Measurements from ENCODE around the gene ST7.

The ST7 gene

DNA sequence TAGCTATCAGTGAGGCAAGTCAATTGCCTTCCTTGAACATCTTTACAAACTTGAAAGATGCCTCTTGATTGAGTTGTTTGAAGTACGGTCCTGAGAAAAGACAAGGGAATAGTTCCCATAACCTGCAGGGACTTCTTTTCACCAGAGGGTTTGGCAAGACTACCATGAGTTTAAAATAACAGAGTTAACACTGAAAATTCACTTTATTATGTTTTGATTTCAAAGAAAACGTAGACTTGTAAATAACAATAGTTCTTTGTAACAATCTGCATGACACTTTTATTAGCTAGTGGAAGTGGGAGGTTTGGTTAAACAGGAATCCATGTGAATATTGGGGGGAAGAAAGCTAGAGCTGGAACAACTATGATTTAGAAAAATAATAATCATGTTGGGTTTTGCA is 320.0 kb downstream of the ST7 start:
- TF ChIP-seq CTCF (IDR thresholded peaks at IDR 0.05; ENCODE audit: low read depth, low read length), result no peak
- no peak overlapping the region for H3K4me3 ChIP-seq (ENCODE audit: low read depth, low read length)

DNA sequence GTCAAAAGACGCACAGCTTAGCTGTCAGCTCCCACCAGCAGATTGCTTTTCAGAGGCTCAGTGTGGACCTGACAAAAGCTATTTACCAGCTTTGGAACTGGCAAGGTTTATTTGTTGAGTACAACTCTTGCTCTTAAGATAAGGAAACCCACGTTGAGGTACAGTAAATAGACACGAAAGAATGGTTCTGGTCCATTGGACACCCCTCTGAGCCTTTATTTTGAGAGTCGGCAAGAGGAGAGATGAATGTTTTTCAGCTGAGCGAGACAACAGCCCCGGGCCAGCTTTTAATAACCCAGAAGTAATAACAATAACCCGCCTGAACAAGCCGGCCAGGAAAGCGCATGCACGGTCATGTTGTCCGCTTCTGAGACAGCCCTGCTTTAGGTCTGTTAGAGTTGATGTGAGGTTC is 320.5 kb downstream of the ST7 start:
- TF ChIP-seq CTCF (IDR thresholded peaks at IDR 0.05; ENCODE audit: low read depth, low read length), result no peak

DNA sequence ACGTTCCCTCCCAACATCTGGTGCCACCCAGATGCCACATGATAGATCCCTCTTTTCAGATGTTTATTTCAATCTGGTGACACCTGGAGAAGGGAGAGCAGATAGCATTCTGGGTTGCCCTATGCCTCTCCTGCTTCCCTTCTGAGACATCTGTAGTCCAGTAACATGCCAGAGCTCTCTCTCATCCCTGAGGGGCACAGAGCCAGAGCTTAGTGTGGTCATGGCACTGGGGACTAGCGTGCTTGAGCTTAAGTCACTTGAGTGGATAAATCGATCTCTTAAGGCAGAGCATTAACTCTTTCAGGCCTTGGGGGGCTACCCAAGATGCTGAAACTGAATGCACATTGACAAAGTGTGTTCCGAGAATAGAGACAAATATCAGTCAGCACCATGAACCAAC is 321.6 kb downstream of the ST7 start:
- no peak for TF ChIP-seq CTCF (IDR thresholded peaks at IDR 0.05; ENCODE audit: low read depth, low read length)
- no peak overlapping the region for H3K4me3 ChIP-seq (ENCODE audit: low read depth, low read length)

More for the DNA sequence above, 320.5 kb downstream of the ST7 start:
- no peak overlapping the region for H3K4me3 ChIP-seq (ENCODE audit: low read depth, low read length)

DNA sequence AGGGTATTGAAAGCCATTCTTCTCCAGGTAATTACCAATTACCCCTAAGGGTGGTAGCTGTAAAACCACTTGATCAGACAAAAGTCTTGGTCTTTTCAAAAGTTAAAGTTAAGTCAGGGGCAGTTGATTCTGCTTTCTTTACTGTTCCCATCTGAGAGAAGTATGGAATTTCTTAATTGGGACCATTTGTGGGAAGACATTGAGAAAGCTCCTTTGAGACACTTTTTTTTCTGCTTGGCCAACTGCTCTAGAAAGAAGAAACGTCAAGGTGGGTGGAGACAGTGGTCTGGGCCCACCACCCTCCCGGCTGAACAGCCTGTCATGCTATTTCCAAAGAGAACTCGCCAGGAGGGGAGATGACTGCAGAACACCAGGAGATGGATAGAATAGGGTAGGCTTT is 324.3 kb downstream of the ST7 start:
- TF ChIP-seq CTCF (IDR thresholded peaks at IDR 0.05; ENCODE audit: low read depth, low read length), result no peak
- no peak overlapping the region for H3K4me3 ChIP-seq (ENCODE audit: low read depth, low read length)

DNA sequence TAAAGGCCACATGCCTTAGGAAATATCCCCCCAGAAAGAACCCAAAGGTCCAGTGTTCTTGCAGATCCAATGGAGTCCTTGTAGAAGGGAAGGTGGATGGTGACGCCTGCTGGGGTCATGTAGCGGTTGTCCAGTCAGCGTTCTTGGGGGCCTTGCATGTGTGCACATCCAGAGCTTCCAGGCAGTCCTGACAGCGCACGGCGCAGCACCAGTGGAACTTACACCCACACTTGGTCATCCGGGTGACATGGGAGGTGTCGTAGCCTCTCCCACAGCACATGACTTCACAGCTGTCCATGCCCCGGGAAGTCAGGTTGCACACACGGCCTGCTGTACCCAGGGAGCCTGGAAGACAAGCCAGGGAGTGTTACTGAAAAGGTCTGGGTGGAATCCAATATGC is 324.7 kb downstream of the ST7 start:
- no peak for TF ChIP-seq CTCF (IDR thresholded peaks at IDR 0.05; ENCODE audit: low read depth, low read length)
- H3K4me3 ChIP-seq (ENCODE audit: low read depth, low read length), result no peak overlapping the region

DNA sequence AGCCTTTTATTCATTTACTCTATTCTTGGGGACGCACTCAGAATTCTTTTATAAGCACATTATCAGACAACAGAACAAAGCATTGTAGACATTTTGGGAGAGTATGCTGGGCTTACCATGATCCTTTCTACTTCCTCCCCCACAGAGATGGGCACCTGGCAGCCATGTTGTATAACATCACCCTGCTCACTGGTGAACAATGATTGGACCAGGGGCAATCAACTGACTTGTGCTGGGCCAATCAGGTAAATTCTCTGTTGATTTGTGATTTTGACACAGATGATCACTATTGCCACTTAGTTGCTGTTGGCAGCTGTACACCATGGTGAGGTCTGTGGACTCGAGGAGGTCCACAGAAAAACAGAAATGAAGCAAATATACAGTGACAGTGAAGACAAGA is 325.9 kb downstream of the ST7 start:
- H3K4me3 ChIP-seq (ENCODE audit: low read depth, low read length), result no peak overlapping the region
- no peak for TF ChIP-seq CTCF (IDR thresholded peaks at IDR 0.05; ENCODE audit: low read depth, low read length)
